IPS-NIHi11 (cell line): ENCODE data around the gene RBMS1.
A peak's percentile ranks its signal among the peaks of the same experiment; 100 is the strongest.

Experiments
- DNase-seq: peaks from one replicate; pipeline ENCODE4 v3.0.0; 2012; ENCODE audit warnings: mixed read lengths, low spot score

RBMS1 gene

GRCh38 chr2:160493227-160494028 lies at the start of gene RBMS1:
TSS of gene RBMS1 (minus strand) at chr2:160493807. CDS start at chr2:160493363, 444 bp downstream.
- DNase-seq: peak; percentile 87

- no peak for DNase-seq
These were observed 48.1 kb upstream of the RBMS1 start for GRCh38 chr2:160541745-160542144.

GRCh38 chr2:160538559-160539355 lies 45.1 kb upstream of the RBMS1 start:
- no peak for DNase-seq

GRCh38 chr2:160538115-160538514 lies 44.5 kb upstream of the RBMS1 start:
- DNase-seq: no peak

GRCh38 chr2:160534996-160535395 lies 41.4 kb upstream of the RBMS1 start:
- no peak for DNase-seq

- DNase-seq: no peak
These were observed 40.6 kb upstream of the RBMS1 start for GRCh38 chr2:160534249-160534648.

- DNase-seq: no peak
These were observed 39.9 kb upstream of the RBMS1 start for GRCh38 chr2:160533482-160533881.

GRCh38 chr2:160532388-160532787 lies 38.8 kb upstream of the RBMS1 start:
- DNase-seq: no peak

- DNase-seq: no peak
These were observed 29.5 kb upstream of the RBMS1 start for GRCh38 chr2:160522951-160523710.

GRCh38 chr2:160517731-160518130 lies 24.1 kb upstream of the RBMS1 start:
- no peak for DNase-seq

- DNase-seq: no peak
These were observed 23.1 kb upstream of the RBMS1 start for GRCh38 chr2:160516547-160517365.

GRCh38 chr2:160515120-160515519 lies 21.5 kb upstream of the RBMS1 start:
- no peak for DNase-seq

GRCh38 chr2:160513120-160513519 lies 19.5 kb upstream of the RBMS1 start:
- DNase-seq: no peak

GRCh38 chr2:160512491-160512890 lies 18.9 kb upstream of the RBMS1 start:
- DNase-seq: no peak

GRCh38 chr2:160510617-160511016 lies 17.0 kb upstream of the RBMS1 start:
- no peak for DNase-seq

- DNase-seq: no peak
These were observed 15.4 kb upstream of the RBMS1 start for GRCh38 chr2:160509016-160509415.

- no peak for DNase-seq
These were observed 13.9 kb upstream of the RBMS1 start for GRCh38 chr2:160507464-160507863.

GRCh38 chr2:160507046-160507407 lies 13.4 kb upstream of the RBMS1 start:
- DNase-seq: no peak

- no peak for DNase-seq
These were observed 12.9 kb upstream of the RBMS1 start for GRCh38 chr2:160506371-160507045.

GRCh38 chr2:160505256-160505655 lies 11.6 kb upstream of the RBMS1 start:
- DNase-seq: no peak

- DNase-seq: no peak
These were observed 8.9 kb upstream of the RBMS1 start for GRCh38 chr2:160502478-160502877.
